ENCODE results near the gene SIAH3.

SIAH3 gene

DNA sequence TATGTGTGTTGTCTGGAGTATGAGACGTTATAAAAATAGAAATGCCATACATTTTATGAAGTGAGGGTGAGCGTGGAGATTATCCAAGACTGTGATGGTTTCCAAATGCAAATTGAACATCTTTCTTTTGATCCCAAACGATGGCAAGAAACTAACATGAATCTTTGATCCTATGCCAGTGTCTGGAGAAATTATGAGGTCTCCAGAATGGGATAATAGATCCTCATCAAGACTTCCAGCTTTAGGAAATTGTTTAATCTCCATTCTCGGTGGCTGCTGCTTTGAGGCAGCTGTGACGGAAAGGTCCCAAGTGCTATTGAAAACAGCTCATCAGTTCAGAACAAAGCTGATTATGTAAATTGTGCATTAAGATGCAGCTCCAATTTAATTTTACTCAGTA lies 118.6 kb downstream of the SIAH3 start:
- no peak for TF ChIP-seq EZH2phosphoT487 (conservative IDR thresholded peaks at IDR 0.05; ENCODE audit: low read length)
- TF ChIP-seq, protein P1, sequence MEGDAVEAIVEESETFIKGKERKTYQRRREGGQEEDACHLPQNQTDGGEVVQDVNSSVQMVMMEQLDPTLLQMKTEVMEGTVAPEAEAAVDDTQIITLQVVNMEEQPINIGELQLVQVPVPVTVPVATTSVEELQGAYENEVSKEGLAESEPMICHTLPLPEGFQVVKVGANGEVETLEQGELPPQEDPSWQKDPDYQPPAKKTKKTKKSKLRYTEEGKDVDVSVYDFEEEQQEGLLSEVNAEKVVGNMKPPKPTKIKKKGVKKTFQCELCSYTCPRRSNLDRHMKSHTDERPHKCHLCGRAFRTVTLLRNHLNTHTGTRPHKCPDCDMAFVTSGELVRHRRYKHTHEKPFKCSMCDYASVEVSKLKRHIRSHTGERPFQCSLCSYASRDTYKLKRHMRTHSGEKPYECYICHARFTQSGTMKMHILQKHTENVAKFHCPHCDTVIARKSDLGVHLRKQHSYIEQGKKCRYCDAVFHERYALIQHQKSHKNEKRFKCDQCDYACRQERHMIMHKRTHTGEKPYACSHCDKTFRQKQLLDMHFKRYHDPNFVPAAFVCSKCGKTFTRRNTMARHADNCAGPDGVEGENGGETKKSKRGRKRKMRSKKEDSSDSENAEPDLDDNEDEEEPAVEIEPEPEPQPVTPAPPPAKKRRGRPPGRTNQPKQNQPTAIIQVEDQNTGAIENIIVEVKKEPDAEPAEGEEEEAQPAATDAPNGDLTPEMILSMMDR (IDR thresholded peaks at IDR 0.05; ENCODE audit: insufficient read depth, low read length, poor library complexity, severe bottlenecking): no peak
- Histone ChIP-seq H3K9ac (ENCODE audit: low read length) (no peak overlapping the region), H3K9me3 (ENCODE audit: insufficient read depth, low read length) (no peaks in the 10 kb centered on the region), H3K4me3 (ENCODE audit: insufficient read depth, low read length, poor library complexity, severe bottlenecking) (no peak overlapping the region), H2AFZ (ENCODE audit: low read depth, low read length, severe bottlenecking) (no peak overlapping the region), H3K4me2 (ENCODE audit: low read depth, low read length, poor library complexity, severe bottlenecking) (no peak overlapping the region), H3K9me2 (replicated peaks; ENCODE audit: insufficient read depth, low read length) (no peaks in the 10 kb centered on the region), H3K27me3 (ENCODE audit: low read length) (no peaks in the 10 kb centered on the region), H3K36me3 (ENCODE audit: low read length) (no peaks in the 10 kb centered on the region), H3K27ac (ENCODE audit: low read depth, low read length) (no peak overlapping the region), H3K79me2 (ENCODE audit: insufficient read depth, low read length) (no peaks in the 10 kb centered on the region), H4K20me1 (ENCODE audit: low read depth, low read length) (no peaks in the 10 kb centered on the region), H3F3A (ENCODE audit: insufficient read depth) (no peaks in the 10 kb centered on the region)

DNA sequence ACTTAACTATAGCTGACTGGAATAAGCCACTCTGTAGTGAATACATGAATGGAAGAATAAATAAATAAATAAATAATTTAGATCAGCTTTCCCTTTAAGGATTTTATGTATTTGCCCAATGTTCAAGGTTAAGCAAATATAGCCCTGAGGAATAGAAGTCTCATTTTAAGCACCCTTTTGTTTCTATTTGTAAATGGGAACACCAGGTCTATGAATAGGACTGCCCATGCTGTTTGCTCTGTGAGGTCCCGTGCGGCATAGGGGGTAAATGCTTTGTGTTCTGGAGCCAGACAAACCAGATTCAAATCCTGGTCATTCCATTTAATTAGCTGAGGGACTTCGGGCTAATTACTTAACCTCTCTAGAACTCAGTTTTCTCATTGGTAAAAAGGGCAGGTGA lies 120.1 kb downstream of the SIAH3 start:
- Histone ChIP-seq H4K20me1 (ENCODE audit: low read depth, low read length) (no peaks in the 10 kb centered on the region), H3K36me3 (ENCODE audit: low read length) (no peaks in the 10 kb centered on the region), H3K27ac (ENCODE audit: low read depth, low read length) (no peak overlapping the region), H3K4me3 (ENCODE audit: insufficient read depth, low read length, poor library complexity, severe bottlenecking) (no peak overlapping the region), H3K9me3 (ENCODE audit: insufficient read depth, low read length) (no peaks in the 10 kb centered on the region), H3F3A (ENCODE audit: insufficient read depth) (no peaks in the 10 kb centered on the region), H3K9me2 (replicated peaks; ENCODE audit: insufficient read depth, low read length) (no peaks in the 10 kb centered on the region), H3K4me2 (ENCODE audit: low read depth, low read length, poor library complexity, severe bottlenecking) (no peak overlapping the region), H3K27me3 (ENCODE audit: low read length) (no peaks in the 10 kb centered on the region), H3K9ac (ENCODE audit: low read length) (no peak overlapping the region), H2AFZ (ENCODE audit: low read depth, low read length, severe bottlenecking) (no peak overlapping the region), H3K79me2 (ENCODE audit: insufficient read depth, low read length) (no peaks in the 10 kb centered on the region)
- TF ChIP-seq, protein P1 (IDR thresholded peaks at IDR 0.05; ENCODE audit: insufficient read depth, low read length, poor library complexity, severe bottlenecking): no peak
- TF ChIP-seq EZH2phosphoT487 (conservative IDR thresholded peaks at IDR 0.05; ENCODE audit: low read length): no peak

DNA sequence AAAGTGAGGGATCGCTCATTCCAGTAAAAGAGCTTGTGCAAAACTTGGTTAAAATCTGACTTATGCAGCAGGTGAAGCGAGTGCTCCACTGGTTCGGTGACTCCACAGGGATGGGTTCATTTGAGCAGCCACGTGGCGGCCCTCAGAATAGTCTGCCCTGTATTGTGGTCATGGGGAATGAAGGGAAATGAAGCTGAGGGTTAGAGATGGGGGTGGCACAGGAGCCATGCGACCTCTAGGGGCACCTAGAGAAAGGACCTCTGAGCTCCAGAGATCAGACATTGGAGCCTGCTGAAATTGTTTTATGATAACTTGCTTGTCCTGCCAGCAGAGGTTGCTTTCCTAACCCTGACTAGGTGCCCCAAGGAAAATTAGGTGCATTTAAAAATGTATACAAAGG lies 122.8 kb downstream of the SIAH3 start:
- no peaks in the 10 kb centered on the region for H3K9me3 ChIP-seq (ENCODE audit: insufficient read depth, low read length)
- H3K4me2 ChIP-seq (ENCODE audit: low read depth, low read length, poor library complexity, severe bottlenecking): no peak overlapping the region
- H4K20me1 ChIP-seq (ENCODE audit: low read depth, low read length): no peaks in the 10 kb centered on the region
- H3K27ac ChIP-seq (ENCODE audit: low read depth, low read length): no peak overlapping the region
- no peaks in the 10 kb centered on the region for H3K79me2 ChIP-seq (ENCODE audit: insufficient read depth, low read length)
- H3F3A ChIP-seq (ENCODE audit: insufficient read depth): no peaks in the 10 kb centered on the region
- H3K9ac ChIP-seq (ENCODE audit: low read length): no peak overlapping the region
- H3K36me3 ChIP-seq (ENCODE audit: low read length): no peaks in the 10 kb centered on the region
- TF ChIP-seq, protein P1 (IDR thresholded peaks at IDR 0.05; ENCODE audit: insufficient read depth, low read length, poor library complexity, severe bottlenecking): peak; percentile 18
- TF ChIP-seq EZH2phosphoT487 (conservative IDR thresholded peaks at IDR 0.05; ENCODE audit: low read length): no peak
- H3K4me3 ChIP-seq (ENCODE audit: insufficient read depth, low read length, poor library complexity, severe bottlenecking): no peak overlapping the region
- H3K27me3 ChIP-seq (ENCODE audit: low read length): no peaks in the 10 kb centered on the region
- no peaks in the 10 kb centered on the region for H3K9me2 ChIP-seq (replicated peaks; ENCODE audit: insufficient read depth, low read length)
- H2AFZ ChIP-seq (ENCODE audit: low read depth, low read length, severe bottlenecking): no peak overlapping the region

Measured in SU-DHL-6 (cell line).